ENCODE data around the gene DUSP15. TPM values are rescaled to one million over a fixed set of nuclear protein-coding genes. Genes with fewer than 3 reads are reported as not detected.

Gene DUSP15
- total RNA-seq, 1 donor from 2014 or later, result 0.64 TPM

Other genes starting within 250 kb of the DUSP15 start
- gene COX4I2, start 232.6 kb downstream of the DUSP15 start, total RNA-seq, result not detected in 2 replicates
- 143 and 241 TPM in 2 replicates for gene BCL2L1, start 147.7 kb downstream of the DUSP15 start, total RNA-seq
- gene TPX2, start 131.2 kb downstream of the DUSP15 start, total RNA-seq, result 16.1 and 31.0 TPM in 2 replicates
- 2.9 and 4.1 TPM in 2 replicates for gene MYLK2, start 51.2 kb downstream of the DUSP15 start, total RNA-seq
- 0.82 and 1.6 TPM in 2 replicates for gene FOXS1, start 24.9 kb downstream of the DUSP15 start, total RNA-seq
- 0.23 and 0.29 TPM in 2 replicates for gene TTLL9, start 107 bp upstream of the DUSP15 start, total RNA-seq
- 13.9 and 15.8 TPM in 2 replicates for gene PDRG1, start 81.5 kb upstream of the DUSP15 start, total RNA-seq
- gene XKR7, start 97.6 kb upstream of the DUSP15 start, total RNA-seq, result 0.05 TPM in 1 of 2 replicates, not detected in the other
- 12.3 and 29.1 TPM in 2 replicates for gene CCM2L, start 139.9 kb upstream of the DUSP15 start, total RNA-seq
- gene HCK, start 181.7 kb upstream of the DUSP15 start, total RNA-seq, result not detected in 2 replicates
- gene TM9SF4, start 239.2 kb upstream of the DUSP15 start, total RNA-seq, result 44.2 and 52.2 TPM in 2 replicates

Data from glomerular endothelial cell (primary cell).